HepG2 (cell line): ENCODE results near the gene SUPT4H1. TPM values are rescaled to one million over a fixed set of nuclear protein-coding genes. Genes with fewer than 3 reads are reported as not detected.

Source experiments
- ATAC-seq: fragments of 200-7000 bp; cut with Tn5 transposase; 3 replicates; pipeline ENCODE4 v1.9.1; 2020; ENCODE audit warnings: mild to moderate bottlenecking, moderate library complexity
- BruUV-seq: library from RNA; stranded (reverse); fragments of 400-500 nt; replicated peaks from 2 replicates; lab custom pipeline; 2021; lab: Mats Ljungman, UMichigan
- CTCF ChIA-PET: fragments of 300-600 bp; formaldehyde crosslinking; extraction: SDS; loops from one replicate; lab custom pipeline; 2021; ENCODE audit warnings: low total read pairs, inconsistent platforms, low intra/inter-chr PET ratio; lab: Yijun Ruan, JAX
- POLR2A ChIA-PET: fragments of 350-600 bp; sonication (Branson Sonifier 250); formaldehyde crosslinking; loops from one replicate; lab custom pipeline; 2020; ENCODE audit warnings: antibody characterized with exemption, inconsistent platforms; lab: Yijun Ruan, JAX
- DNase-seq: peaks from one replicate; pipeline ENCODE4 v3.0.0-alpha.2; 2015; ENCODE audit warnings: low spot score
- FAIRE-seq: peaks from 3 replicates; lab custom pipeline; 2011; peaks lifted over from hg19 to GRCh38; lab: Jason Lieb, UNC
- H2AFZ ChIP-seq: one replicate; pipeline ENCODE4 v1.6.1; 2011; ENCODE audit warnings: low read length, inconsistent platforms
- H3K27ac ChIP-seq: fragments of 300-600 bp; 3 replicates; pipeline ENCODE4 v1.8.0; 2011; ENCODE audit warnings: mixed run types, mild to moderate bottlenecking, mixed read lengths, low read length, inconsistent platforms; ENCODE audit not compliant: insufficient read depth; ENCODE audit errors: extremely low read length
- H3K27me3 ChIP-seq, 2 experiments: fragments of 200-600 bp in 1 of 2; 2 replicates in 1 of 2; 3 replicates in 1 of 2; pipeline versions ENCODE4 v1.6.0 to v1.8.0; 2011; ENCODE audit warnings: low read length in 2 of 2, mild to moderate bottlenecking in 2 of 2, moderate library complexity in 2 of 2, inconsistent platforms in 1 of 2; ENCODE audit not compliant: insufficient read depth in 2 of 2, control insufficient read depth in 1 of 2
- H3K36me3 ChIP-seq, 2 experiments: fragments of 200-600 bp in 1 of 2; replicated peaks in 1 of 2; 2 replicates in 1 of 2; 3 replicates in 1 of 2; pipeline versions ENCODE4 v1.5.1 to v1.8.0; 2011; ENCODE audit warnings: low read length in 2 of 2, inconsistent platforms in 1 of 2; ENCODE audit not compliant: insufficient read depth in 2 of 2, control insufficient read depth in 1 of 2
- H3K4me1 ChIP-seq: 2 replicates; pipeline ENCODE4 v1.5.1; 2012; ENCODE audit warnings: low read length, inconsistent platforms; ENCODE audit not compliant: insufficient read depth
- H3K4me2 ChIP-seq: 2 replicates; pipeline ENCODE4 v1.6.0; 2011; ENCODE audit warnings: low read depth, low read length, inconsistent platforms
- H3K4me3 ChIP-seq, 3 experiments: fragments of 200-600 bp in 1 of 3; sonication (generic), shearing (Covaris generic) in 1 of 3; replicated peaks in 1 of 3; 2 replicates each; pipeline ENCODE4 v1.5.1; 2011 to 2016; ENCODE audit warnings: low read length in 3 of 3, inconsistent platforms in 2 of 3, low read depth in 2 of 3, mild to moderate bottlenecking in 2 of 3, control low read depth in 1 of 3, mixed read lengths in 1 of 3; ENCODE audit not compliant: insufficient read depth in 1 of 3
- H3K79me2 ChIP-seq: one replicate; pipeline ENCODE4 v1.6.1; 2011; ENCODE audit warnings: low read length, inconsistent platforms; ENCODE audit not compliant: insufficient read depth
- H3K9ac ChIP-seq: 2 replicates; pipeline ENCODE4 v1.6.0; 2011; ENCODE audit warnings: mild to moderate bottlenecking, low read depth, low read length, inconsistent platforms; ENCODE audit not compliant: insufficient read depth
- H3K9me3 ChIP-seq: 2 replicates; pipeline ENCODE4 v1.5.1; 2012; ENCODE audit warnings: mild to moderate bottlenecking, low read length
- H4K20me1 ChIP-seq: 2 replicates; pipeline ENCODE4 v1.6.0; 2011; ENCODE audit warnings: inconsistent platforms, mild to moderate bottlenecking, low read length, moderate library complexity; ENCODE audit not compliant: insufficient read depth
- BRCA1 ChIP-seq: sonication (generic); formaldehyde crosslinking; IDR thresholded peaks from 2 replicates; pipeline ENCODE4 v1.4.0; 2020; ENCODE audit warnings: missing genetic modification reagents
- ESRRA ChIP-seq: sonication (generic); formaldehyde crosslinking; IDR thresholded peaks from 2 replicates; pipeline ENCODE4 v1.5.1; 2020; ENCODE audit warnings: mild to moderate bottlenecking, low read depth, missing genetic modification reagents
- FLYWCH1 ChIP-seq: sonication (generic); formaldehyde crosslinking; IDR thresholded peaks from 2 replicates; pipeline ENCODE4 v1.8.1; 2023; ENCODE audit warnings: mild to moderate bottlenecking, missing genetic modification reagents
- NCOR1 ChIP-seq: fragments of 200-600 bp; sonication (generic); IDR thresholded peaks from 2 replicates; pipeline ENCODE4 v1.7.0; 2017; ENCODE audit warnings: antibody characterized with exemption, low read length, borderline replicate concordance
- POLR2AphosphoS5 ChIP-seq: IDR thresholded peaks from 2 replicates; pipeline ENCODE4 v1.6.1; 2012; ENCODE audit warnings: low read depth, low read length
- SMARCE1 ChIP-seq: fragments of 450-650 bp; IDR thresholded peaks from 2 replicates; pipeline ENCODE4 v1.6.1; 2017; ENCODE audit warnings: borderline replicate concordance
- U2AF2 ChIP-seq: fragments of 200-400 bp; formaldehyde crosslinking; IDR thresholded peaks from 2 replicates; pipeline ENCODE4 v1.6.1; 2017; ENCODE audit warnings: low read depth, mild to moderate bottlenecking, low read length
- ZNF431 ChIP-seq: sonication (generic); formaldehyde crosslinking; IDR thresholded peaks from 2 replicates; pipeline ENCODE4 v1.9.0; 2022; ENCODE audit warnings: missing genetic modification reagents, low read depth, mild to moderate bottlenecking, borderline replicate concordance
- ZNF562 ChIP-seq: sonication (generic); formaldehyde crosslinking; IDR thresholded peaks from 2 replicates; pipeline ENCODE4 v1.8.0; 2022; ENCODE audit warnings: missing genetic modification reagents, borderline replicate concordance
- ZNF577 ChIP-seq: sonication (generic); formaldehyde crosslinking; IDR thresholded peaks from 2 replicates; pipeline ENCODE4 v1.4.0; 2020; ENCODE audit warnings: mild to moderate bottlenecking, low read depth, missing genetic modification reagents, borderline replicate concordance
- ZNF674 ChIP-seq: sonication (generic); formaldehyde crosslinking; IDR thresholded peaks from 2 replicates; pipeline ENCODE4 v1.5.0; 2020; ENCODE audit warnings: low read depth, mild to moderate bottlenecking, missing genetic modification reagents
- WGBS: methylation state at CpG from one replicate; pipeline ENCODE4 v1.1.6; 2017; ENCODE audit warnings: low lambda C conversion rate; 5-methylcytosine and 5-hydroxymethylcytosine counted together
- in situ Hi-C: cut with HindIII; loops from 2 replicates; pipeline ENCODE4 v1.10.0; 2017; ENCODE audit warnings: low pct_unique_long_range_greater_than_20kb; ENCODE audit not compliant: extremely low pct_ligation_motif_present
- intact Hi-C: fragments of 100-400 bp; cut with micrococcal nuclease; formaldehyde crosslinking; loops from one replicate; pipeline ENCODE4 v1.10.0; 2022; ENCODE audit not compliant: unreplicated experiment
- polyA plus RNA-seq, 8 experiments: library from polyadenylated mRNA; depleted of rRNA in 3 of 8; stranded (reverse) in 7 of 8; unstranded in 1 of 8; fragments of >200 nt; fragmentation: Illumina TruSeq in 4 of 8; extraction: Trizol in 4 of 8; gene quantifications; 2 replicates each; pipeline versions ENCODE4 v1.2.1 to v1.2.3, GENCODE V29; 2011 to 2016; ENCODE audit warnings: low read depth in 4 of 8, missing spikeins in 1 of 8, mixed read lengths in 1 of 8; ENCODE audit not compliant: insufficient read depth in 1 of 8
- total RNA-seq, 5 experiments: library from RNA; depleted of rRNA; stranded (reverse); fragments of >200 nt; fragmentation: Illumina TruSeq; extraction: Trizol; gene quantifications; 2 replicates each; pipeline ENCODE4 v1.2.3, GENCODE V29; 2016; ENCODE audit warnings: low read depth in 1 of 5
- TF ChIP-seq, protein P1 (sequence below): sonication (generic); formaldehyde crosslinking; IDR thresholded peaks from 2 replicates; pipeline ENCODE4 v1.8.0; 2023; ENCODE audit warnings: mild to moderate bottlenecking, missing genetic modification reagents
- TF ChIP-seq, protein P2 (sequence below): sonication (generic); formaldehyde crosslinking; IDR thresholded peaks from one replicate; pipeline ENCODE4 v1.5.1; 2020; ENCODE audit warnings: mild to moderate bottlenecking, missing genetic modification reagents; ENCODE audit errors: not compliant biosample characterization

The SUPT4H1 gene
- total and polyA plus RNA-seq, 2 of the 13 experiments (the other 11 are each of a cell fraction or from before 2014, with no cell fraction given): 155 to 244 TPM

DNA sequence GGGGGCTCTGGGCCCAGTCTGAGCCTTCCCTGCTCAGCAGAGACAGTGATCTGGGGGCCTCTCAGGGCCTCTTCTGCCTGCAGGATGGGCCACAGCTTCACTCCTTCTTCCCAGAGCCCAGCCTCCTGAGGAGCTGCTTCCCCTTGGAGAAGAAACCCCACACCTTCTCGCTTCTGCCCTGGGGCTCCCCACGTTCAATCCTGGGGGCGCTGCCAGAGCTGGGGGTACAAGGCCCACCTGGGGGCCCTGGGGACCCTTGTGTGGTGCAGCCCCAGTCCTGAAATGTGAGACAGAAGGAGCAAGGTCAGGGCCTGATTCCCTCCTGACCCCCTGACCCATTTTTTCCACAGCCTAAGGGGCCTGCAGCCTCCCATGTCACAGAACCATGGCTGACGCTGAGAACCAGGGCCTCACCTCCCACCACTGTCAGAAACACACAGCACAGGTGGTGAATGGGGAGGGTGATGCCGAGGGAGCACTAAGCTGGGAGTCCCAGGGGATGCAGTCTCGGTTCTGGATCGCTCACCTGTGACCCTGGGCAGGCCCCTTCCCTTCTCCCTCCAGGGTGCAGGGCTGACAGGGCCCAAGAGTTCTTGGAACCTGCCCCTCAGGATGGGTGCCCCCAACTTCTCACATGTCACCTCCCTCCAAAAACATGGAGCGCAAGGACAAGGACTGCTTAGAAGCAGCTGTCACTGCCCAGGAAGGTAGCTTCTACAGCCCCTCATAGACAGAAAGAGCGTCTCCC is 49.7 kb downstream of the SUPT4H1 start:
- in situ Hi-C loops (no loop called here), intact Hi-C loops (no loop called here)
- 44% methylated on average over 5 of the region's 9 CpGs for WGBS
- no peak overlapping the region for H3K9ac ChIP-seq
- BruUV-seq: no TSS peak
- no peak for ATAC-seq
- no peak overlapping the region for H2AFZ ChIP-seq
- H3K27ac ChIP-seq: no peak overlapping the region
- H3K4me1 ChIP-seq: no peaks in the 10 kb centered on the region
- no peak for DNase-seq
- no peaks in the 10 kb centered on the region for H3K36me3 ChIP-seq
- H3K4me2 ChIP-seq: no peak overlapping the region
- POLR2A ChIA-PET: no interaction called here
- no peak for FAIRE-seq
- H3K79me2 ChIP-seq: no peaks in the 10 kb centered on the region
- CTCF ChIA-PET: no interaction called here
- H3K27me3 ChIP-seq: peaks cover 11 to 50% of the 10 kb centered on the region in 2 experiments; a peak in 4 of 5 replicates
- H4K20me1 ChIP-seq: no peaks in the 10 kb centered on the region
- no peak overlapping the region for H3K4me3 ChIP-seq
- TF ChIP-seq, protein P1, sequence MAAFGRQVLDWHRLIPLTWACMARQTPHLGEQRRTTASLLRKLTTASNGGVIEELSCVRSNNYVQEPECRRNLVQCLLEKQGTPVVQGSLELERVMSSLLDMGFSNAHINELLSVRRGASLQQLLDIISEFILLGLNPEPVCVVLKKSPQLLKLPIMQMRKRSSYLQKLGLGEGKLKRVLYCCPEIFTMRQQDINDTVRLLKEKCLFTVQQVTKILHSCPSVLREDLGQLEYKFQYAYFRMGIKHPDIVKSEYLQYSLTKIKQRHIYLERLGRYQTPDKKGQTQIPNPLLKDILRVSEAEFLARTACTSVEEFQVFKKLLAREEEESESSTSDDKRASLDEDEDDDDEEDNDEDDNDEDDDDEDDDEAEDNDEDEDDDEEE (CRISPR knock-in tag): no peak
- TF ChIP-seq ZNF577 (CRISPR knock-in tag): no peak
- no peak for TF ChIP-seq U2AF2
- no peak for TF ChIP-seq NCOR1
- TF ChIP-seq SMARCE1: no peak
- TF ChIP-seq, protein P2, sequence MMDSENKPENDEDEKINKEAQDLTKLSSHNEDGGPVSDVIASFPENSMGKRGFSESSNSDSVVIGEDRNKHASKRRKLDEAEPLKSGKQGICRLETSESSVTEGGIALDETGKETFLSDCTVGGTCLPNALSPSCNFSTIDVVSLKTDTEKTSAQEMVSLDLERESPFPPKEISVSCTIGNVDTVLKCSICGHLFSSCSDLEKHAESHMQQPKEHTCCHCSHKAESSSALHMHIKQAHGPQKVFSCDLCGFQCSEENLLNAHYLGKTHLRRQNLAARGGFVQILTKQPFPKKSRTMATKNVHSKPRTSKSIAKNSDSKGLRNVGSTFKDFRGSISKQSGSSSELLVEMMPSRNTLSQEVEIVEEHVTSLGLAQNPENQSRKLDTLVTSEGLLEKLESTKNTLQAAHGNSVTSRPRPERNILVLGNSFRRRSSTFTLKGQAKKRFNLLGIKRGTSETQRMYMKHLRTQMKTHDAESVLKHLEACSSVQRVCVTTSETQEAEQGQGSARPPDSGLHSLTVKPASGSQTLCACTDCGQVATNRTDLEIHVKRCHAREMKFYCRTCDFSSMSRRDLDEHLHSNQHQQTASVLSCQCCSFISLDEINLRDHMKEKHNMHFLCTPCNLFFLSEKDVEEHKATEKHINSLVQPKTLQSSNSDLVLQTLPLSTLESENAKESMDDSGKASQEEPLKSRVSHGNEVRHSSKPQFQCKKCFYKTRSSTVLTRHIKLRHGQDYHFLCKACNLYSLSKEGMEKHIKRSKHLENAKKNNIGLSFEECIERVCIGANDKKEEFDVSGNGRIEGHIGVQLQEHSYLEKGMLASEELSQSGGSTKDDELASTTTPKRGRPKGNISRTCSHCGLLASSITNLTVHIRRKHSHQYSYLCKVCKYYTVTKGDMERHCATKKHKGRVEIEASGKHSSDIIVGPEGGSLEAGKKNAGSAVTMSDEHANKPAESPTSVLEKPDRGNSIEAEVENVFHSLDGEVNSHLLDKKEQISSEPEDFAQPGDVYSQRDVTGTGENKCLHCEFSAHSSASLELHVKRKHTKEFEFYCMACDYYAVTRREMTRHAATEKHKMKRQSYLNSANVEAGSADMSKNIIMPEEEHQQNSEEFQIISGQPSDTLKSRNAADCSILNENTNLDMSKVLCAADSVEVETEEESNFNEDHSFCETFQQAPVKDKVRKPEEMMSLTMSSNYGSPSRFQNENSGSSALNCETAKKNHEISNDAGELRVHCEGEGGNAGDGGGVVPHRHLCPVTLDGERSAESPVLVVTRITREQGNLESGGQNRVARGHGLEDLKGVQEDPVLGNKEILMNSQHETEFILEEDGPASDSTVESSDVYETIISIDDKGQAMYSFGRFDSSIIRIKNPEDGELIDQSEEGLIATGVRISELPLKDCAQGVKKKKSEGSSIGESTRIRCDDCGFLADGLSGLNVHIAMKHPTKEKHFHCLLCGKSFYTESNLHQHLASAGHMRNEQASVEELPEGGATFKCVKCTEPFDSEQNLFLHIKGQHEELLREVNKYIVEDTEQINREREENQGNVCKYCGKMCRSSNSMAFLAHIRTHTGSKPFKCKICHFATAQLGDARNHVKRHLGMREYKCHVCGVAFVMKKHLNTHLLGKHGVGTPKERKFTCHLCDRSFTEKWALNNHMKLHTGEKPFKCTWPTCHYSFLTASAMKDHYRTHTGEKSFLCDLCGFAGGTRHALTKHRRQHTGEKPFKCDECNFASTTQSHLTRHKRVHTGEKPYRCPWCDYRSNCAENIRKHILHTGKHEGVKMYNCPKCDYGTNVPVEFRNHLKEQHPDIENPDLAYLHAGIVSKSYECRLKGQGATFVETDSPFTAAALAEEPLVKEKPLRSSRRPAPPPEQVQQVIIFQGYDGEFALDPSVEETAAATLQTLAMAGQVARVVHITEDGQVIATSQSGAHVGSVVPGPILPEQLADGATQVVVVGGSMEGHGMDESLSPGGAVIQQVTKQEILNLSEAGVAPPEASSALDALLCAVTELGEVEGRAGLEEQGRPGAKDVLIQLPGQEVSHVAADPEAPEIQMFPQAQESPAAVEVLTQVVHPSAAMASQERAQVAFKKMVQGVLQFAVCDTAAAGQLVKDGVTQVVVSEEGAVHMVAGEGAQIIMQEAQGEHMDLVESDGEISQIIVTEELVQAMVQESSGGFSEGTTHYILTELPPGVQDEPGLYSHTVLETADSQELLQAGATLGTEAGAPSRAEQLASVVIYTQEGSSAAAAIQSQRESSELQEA (CRISPR knock-in tag): no peak
- TF ChIP-seq BRCA1 (CRISPR knock-in tag): no peak
- no peak for TF ChIP-seq POLR2AphosphoS5
- TF ChIP-seq FLYWCH1 (CRISPR knock-in tag): no peak
- no peak for TF ChIP-seq ZNF562
- no peak for TF ChIP-seq ZNF674
- no peak for TF ChIP-seq ZNF431 (CRISPR knock-in tag)
- TF ChIP-seq ESRRA (CRISPR knock-in tag): no peak
- H3K9me3 ChIP-seq: no peaks in the 10 kb centered on the region
